Transverse colon (tissue), 4 donors: ENCODE measurements around the gene UROD.

Experiments
- EP300 ChIP-seq: sonication (generic); formaldehyde crosslinking; IDR thresholded peaks from one replicate; pipeline ENCODE4 v1.6.1; 2017; ENCODE audit warnings: antibody characterized with exemption, low read depth
- POLR2A ChIP-seq: fragments of 450-650 bp; IDR thresholded peaks from one replicate; pipeline ENCODE4 v1.6.1; 2016; ENCODE audit warnings: antibody characterized with exemption, mild to moderate bottlenecking, moderate library complexity
- POLR2AphosphoS5 ChIP-seq, 3 donors: sonication (generic); formaldehyde crosslinking; IDR thresholded peaks; one replicate each; pipeline ENCODE4 v1.6.1; 2016; ENCODE audit warnings: antibody characterized with exemption in 3 of 3
- TF ChIP-seq, protein P1 (sequence below), 5 experiments: fragments of 200-600 bp in 3 of 5; fragments of 450-650 bp in 2 of 5; sonication (generic) in 3 of 5; IDR thresholded peaks; 1 replicate in 2 of 5; 2 replicates in 3 of 5; pipeline ENCODE4 v1.5.1; 2016 to 2017; ENCODE audit warnings: antibody characterized with exemption in 5 of 5, inconsistent platforms in 3 of 5, mild to moderate bottlenecking in 2 of 5, moderate library complexity in 1 of 5

DNA sequence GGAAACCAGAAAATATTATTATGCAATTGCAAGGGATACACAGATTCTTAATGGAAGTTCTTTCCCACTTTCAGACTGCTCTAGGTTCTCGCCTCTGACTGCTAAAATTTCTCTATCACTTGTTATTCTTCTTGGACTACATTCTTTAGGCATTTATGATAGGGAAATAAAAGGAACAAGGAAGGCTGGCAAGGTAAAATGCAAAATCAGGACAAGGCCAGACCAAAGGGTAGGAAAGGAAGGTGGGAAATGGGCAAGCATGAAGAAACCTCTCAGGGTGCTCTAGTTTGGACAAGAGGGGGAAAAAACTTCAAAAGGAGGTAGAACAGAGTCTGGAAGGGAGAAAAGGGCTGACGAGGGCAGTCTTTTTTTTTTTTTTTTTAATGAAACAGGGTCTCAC is 26.2 kb downstream of the UROD start:
- TF ChIP-seq, protein P1, sequence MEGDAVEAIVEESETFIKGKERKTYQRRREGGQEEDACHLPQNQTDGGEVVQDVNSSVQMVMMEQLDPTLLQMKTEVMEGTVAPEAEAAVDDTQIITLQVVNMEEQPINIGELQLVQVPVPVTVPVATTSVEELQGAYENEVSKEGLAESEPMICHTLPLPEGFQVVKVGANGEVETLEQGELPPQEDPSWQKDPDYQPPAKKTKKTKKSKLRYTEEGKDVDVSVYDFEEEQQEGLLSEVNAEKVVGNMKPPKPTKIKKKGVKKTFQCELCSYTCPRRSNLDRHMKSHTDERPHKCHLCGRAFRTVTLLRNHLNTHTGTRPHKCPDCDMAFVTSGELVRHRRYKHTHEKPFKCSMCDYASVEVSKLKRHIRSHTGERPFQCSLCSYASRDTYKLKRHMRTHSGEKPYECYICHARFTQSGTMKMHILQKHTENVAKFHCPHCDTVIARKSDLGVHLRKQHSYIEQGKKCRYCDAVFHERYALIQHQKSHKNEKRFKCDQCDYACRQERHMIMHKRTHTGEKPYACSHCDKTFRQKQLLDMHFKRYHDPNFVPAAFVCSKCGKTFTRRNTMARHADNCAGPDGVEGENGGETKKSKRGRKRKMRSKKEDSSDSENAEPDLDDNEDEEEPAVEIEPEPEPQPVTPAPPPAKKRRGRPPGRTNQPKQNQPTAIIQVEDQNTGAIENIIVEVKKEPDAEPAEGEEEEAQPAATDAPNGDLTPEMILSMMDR (IDR thresholded peaks at IDR 0.05): no peak
- TF ChIP-seq POLR2A (no peak), EP300 (no peak), POLR2AphosphoS5 (IDR thresholded peaks at IDR 0.05) (no peak)
